ENCODE data around the gene LSM14B.

Gene LSM14B

DNA sequence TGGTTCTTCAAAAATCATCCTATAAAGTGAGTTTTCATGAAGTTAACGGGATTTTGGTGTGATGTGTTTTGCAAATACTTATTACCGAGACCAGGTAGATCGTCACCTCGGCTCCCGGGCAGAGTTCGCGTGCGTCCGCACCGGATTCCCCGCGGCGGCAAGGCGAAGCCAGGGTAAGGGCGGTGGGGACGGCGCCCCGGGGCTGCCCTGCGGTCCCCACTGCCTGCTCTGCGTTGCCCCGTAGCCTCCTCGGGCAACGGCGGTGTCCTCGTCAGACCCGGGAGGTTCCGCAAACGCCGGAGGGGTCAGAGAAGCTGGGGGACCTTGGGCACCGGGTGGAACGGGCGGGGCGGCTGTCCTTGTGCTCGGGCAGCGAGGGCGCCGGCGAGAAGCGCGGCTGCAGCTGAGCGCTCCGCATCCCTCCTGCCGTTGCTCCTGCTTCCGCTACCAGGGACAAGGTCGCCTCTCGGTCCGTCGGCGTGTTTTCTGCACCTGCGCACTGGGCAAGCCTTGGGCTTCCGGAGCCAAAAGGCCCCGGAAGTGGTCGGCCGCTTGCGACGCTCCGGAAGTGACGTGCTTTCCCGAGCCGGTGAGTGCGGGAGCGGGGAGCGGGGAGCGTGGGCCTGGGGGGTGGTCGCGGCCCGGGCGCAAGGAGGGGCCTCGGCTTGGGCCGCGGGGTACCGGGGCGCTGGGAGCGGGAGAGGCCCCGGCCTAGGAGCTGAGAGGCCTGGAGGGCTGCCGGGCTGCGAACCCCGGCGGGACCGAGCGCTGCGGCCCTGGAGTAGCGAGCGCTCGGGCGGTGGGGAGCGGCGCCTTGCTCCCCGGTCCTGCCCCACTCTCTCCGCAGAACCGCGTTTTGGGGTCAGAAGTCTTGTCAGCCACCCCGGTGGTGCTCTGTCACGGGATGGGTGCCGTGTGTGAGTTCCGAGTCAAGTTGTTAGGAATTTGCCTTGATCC lies 60.5 kb downstream of the LSM14B start, which contains the start of gene MTG2:
Gene MTG2, plus strand, starts transcription at position 560 of the 957 bp plus-strand sequence. CDS start 10,393 bp downstream, outside the sequence.
- peak; percentile 97 for ATAC-seq
- TF ChIP-seq RARB (CRISPR knock-in tag; IDR thresholded peaks at IDR 0.05): no peak
- no peak for TF ChIP-seq CREB5 (CRISPR knock-in tag; IDR thresholded peaks at IDR 0.05; ENCODE audit: low read depth)
- no peak for TF ChIP-seq CSRNP3 (CRISPR knock-in tag; IDR thresholded peaks at IDR 0.05)
- TF ChIP-seq ZFP3 (CRISPR knock-in tag; IDR thresholded peaks at IDR 0.05): 0 out of 2 replicates have a peak, but pooled peaks have one; percentile 65

GRCh38 chr20:62183426-62184142 lies 61.3 kb downstream of the LSM14B start:
- TF ChIP-seq BACH2 (CRISPR knock-in tag; IDR thresholded peaks at IDR 0.05; ENCODE audit: borderline replicate concordance) (no peak), CSRNP3 (CRISPR knock-in tag; IDR thresholded peaks at IDR 0.05) (no peak), GLIS3 (CRISPR knock-in tag; IDR thresholded peaks at IDR 0.05) (no peak), RARB (CRISPR knock-in tag; IDR thresholded peaks at IDR 0.05) (no peak), ZNF8 (CRISPR knock-in tag; IDR thresholded peaks at IDR 0.05) (no peak), SNAI2 (CRISPR knock-in tag; IDR thresholded peaks at IDR 0.05) (no peak), TCF4 (CRISPR knock-in tag; IDR thresholded peaks at IDR 0.05; ENCODE audit: borderline replicate concordance) (no peak), ZNF565 (CRISPR knock-in tag; conservative IDR thresholded peaks at IDR 0.05; ENCODE audit: low read depth) (no peak), ZFP30 (CRISPR knock-in tag; IDR thresholded peaks at IDR 0.05) (no peak)
- TF ChIP-seq, protein P1, sequence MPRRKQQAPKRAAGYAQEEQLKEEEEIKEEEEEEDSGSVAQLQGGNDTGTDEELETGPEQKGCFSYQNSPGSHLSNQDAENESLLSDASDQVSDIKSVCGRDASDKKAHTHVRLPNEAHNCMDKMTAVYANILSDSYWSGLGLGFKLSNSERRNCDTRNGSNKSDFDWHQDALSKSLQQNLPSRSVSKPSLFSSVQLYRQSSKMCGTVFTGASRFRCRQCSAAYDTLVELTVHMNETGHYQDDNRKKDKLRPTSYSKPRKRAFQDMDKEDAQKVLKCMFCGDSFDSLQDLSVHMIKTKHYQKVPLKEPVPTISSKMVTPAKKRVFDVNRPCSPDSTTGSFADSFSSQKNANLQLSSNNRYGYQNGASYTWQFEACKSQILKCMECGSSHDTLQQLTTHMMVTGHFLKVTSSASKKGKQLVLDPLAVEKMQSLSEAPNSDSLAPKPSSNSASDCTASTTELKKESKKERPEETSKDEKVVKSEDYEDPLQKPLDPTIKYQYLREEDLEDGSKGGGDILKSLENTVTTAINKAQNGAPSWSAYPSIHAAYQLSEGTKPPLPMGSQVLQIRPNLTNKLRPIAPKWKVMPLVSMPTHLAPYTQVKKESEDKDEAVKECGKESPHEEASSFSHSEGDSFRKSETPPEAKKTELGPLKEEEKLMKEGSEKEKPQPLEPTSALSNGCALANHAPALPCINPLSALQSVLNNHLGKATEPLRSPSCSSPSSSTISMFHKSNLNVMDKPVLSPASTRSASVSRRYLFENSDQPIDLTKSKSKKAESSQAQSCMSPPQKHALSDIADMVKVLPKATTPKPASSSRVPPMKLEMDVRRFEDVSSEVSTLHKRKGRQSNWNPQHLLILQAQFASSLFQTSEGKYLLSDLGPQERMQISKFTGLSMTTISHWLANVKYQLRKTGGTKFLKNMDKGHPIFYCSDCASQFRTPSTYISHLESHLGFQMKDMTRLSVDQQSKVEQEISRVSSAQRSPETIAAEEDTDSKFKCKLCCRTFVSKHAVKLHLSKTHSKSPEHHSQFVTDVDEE (CRISPR knock-in tag; IDR thresholded peaks at IDR 0.05): no peak
- ATAC-seq: 0 out of 3 replicates have a peak, but pooled peaks have one; percentile 11

Measured in SK-N-SH treated with all-trans-retinoic acid at 6 μM for 48 hours (cell line).